LNCAP (cell line): Measurements from ENCODE around the gene PANX3.

Experiments
- CTCF ChIP-seq: fragments of 450-650 bp; IDR thresholded peaks from 2 replicates; pipeline ENCODE4 v1.5.1; 2017; ENCODE audit warnings: mild to moderate bottlenecking

Gene PANX3

GRCh38 chr11:124583781-124584180 is 27.4 kb upstream of the PANX3 start:
- TF ChIP-seq CTCF, result no peak

DNA sequence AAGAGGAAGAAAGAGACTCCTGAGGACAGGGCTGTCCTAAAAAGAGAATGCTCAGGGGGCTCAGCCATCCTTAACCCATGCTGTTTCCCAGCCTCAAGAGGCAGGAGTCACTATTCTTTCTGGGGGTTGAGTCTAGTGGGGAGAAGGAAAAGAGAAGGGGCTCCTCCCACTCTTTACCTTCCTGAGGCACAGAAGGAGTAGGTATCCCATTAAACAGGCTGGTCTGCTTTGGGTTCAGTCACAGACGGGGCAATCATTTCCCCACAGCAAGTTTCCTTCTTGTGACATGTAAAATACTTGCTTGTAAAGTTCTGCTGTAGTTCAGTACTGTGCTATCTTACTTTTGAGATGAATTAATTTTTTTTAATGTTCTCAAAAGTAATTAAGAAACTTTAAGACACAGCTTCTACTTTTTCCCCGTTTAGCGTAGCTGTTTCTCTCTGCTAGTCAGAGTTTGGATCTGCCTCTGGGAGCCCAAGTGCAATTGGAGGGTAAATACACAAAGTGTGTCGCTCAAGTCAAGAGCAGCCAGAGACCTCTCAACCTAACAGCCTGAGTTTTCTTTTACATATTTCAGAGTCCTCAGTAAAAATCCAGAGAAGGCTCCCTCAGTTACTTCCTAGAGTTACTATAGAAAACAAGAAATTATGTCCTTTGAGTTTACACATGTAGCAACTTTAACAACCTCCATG is 26.4 kb upstream of the PANX3 start:
- no peak for TF ChIP-seq CTCF

DNA sequence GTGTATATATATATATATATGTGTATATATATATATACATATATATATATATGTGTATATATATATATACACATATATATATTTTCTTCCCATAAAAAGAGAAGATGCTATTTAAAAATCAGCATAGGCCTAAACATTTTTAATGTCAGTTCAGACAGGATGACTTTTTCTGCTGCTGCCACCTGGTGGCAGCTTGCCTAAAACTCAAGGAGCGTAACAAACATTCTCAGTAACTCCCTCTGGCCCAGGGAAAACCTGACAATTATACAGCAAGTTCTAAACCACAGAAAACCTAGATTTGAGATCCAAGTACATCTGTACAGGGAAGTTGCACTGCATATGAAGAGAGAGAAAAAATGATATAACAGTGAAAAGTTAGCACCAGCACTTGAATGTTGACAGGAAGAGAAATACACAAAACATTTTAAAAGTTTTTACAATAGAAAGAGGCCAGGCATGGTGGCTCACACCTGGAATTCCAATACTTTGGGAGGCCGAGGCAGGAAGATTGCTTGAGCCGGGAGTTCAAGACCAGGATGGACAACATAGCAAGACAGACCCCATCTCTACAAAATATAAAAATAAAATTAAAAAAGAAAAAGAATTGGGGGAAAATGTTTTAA is 24.9 kb upstream of the PANX3 start:
- TF ChIP-seq CTCF, result peak; percentile 62

GRCh38 chr11:124591430-124591829 is 19.8 kb upstream of the PANX3 start:
- TF ChIP-seq CTCF, result no peak

- TF ChIP-seq CTCF, result no peak
Measured at GRCh38 chr11:124592627-124593026, 18.6 kb upstream of the PANX3 start.

DNA sequence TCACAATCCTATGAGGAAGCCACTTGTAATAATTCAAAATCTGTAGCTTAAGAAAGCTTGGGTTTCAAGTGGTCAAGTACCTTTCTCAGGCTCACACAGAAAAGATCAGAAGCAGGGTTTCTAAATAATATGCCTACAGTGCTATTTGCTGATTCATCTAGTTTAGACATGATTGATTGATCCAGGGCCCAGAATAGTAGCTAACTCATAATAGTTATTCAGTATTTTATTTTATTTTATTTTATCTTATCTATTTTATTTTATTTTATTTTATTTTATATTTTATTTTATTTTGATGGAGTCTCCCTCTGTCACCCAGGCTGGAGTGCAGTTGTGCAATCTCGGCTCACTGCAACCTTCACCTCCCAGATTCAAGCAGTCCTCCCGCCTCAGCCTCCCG is 15.9 kb upstream of the PANX3 start:
- no peak for TF ChIP-seq CTCF

DNA sequence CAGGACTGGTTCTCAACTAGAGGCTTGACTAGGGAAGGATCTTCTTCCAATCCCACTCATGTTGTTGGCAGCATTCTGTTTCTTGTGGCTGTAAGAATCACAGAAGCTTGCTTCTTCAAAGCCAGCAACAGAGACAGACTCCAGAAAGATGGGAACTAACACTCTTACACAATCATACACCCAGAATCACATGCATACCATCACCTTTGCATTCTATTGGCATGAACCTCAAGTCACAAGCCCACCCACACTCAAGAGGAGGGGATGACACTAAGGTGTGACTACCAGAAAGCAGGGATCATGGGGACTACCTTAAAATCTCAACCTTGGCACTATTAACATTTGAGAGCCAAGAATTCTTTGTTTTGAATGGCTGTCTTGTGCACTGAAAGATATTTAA is 13.6 kb upstream of the PANX3 start:
- TF ChIP-seq CTCF, result no peak
